Measurements from ENCODE around the gene C1orf21. TPM values are rescaled to one million over a fixed set of nuclear protein-coding genes. Genes with fewer than 3 reads are reported as not detected.

The C1orf21 gene
- total and polyA plus RNA-seq, 2 donors (not counting 3 experiments of a cell fraction or from before 2014, with no cell fraction given) = 0.79 to 8.5 TPM

- BruUV-seq (replicated peaks) = no TSS peak
- ChIA-PET POLR2A (no interaction called here), CTCF (interaction anchor here (1.0 to 1.7 kb wide), 4 partner anchors 8 to 419 kb away, joined by 3 to 7 read pairs (median 4); no protein-coding TSS in a partner anchor)
These were observed 275.0 kb downstream of the C1orf21 start for GRCh38 chr1:184661801-184662200.

More at GRCh38 chr1:184661801-184662200, 275.0 kb downstream of the C1orf21 start:
- intact Hi-C loops (cut with micrococcal nuclease) (loop anchor here (5.0 to 10.0 kb wide), 4 partner anchors 100 to 1027 kb away; partner anchors contain the start of genes ARPC5 and C1orf21), dilution Hi-C loops (cut with MboI; ENCODE audit: extremely low pct_ligation_motif_present, low sequenced_read_pairs) (no loop called here)
- no peak overlapping the region for H2AFZ ChIP-seq (ENCODE audit: low read depth, low read length)
- H3K4me3 ChIP-seq (replicated peaks in 1 of 3; ENCODE audit: insufficient read depth in 1 of 3, low read depth in 1 of 3, low read length in 3 of 3) = no peak overlapping the region
- H3K4me1 ChIP-seq (ENCODE audit: control insufficient read depth, extremely low read depth, insufficient read depth, low read length) = no peaks in the 10 kb centered on the region
- no peaks in the 10 kb centered on the region for H3K36me3 ChIP-seq (ENCODE audit: control insufficient read depth in 2 of 2, extremely low read depth in 1 of 2, insufficient read depth in 2 of 2, low read length in 2 of 2)
- no peak for FAIRE-seq
- H3K79me2 ChIP-seq (ENCODE audit: control insufficient read depth, insufficient read depth, low read length) = no peaks in the 10 kb centered on the region
- no peak overlapping the region for H3K9ac ChIP-seq (replicated peaks; ENCODE audit: extremely low read depth, insufficient read depth, low read length)
- H3K27me3 ChIP-seq (ENCODE audit: control insufficient read depth in 2 of 2, insufficient read depth in 2 of 2, low read length in 2 of 2) = peaks cover 0 to 7% of the 10 kb centered on the region in 2 experiments
- TF ChIP-seq POLR2AphosphoS5 (IDR thresholded peaks at IDR 0.05; ENCODE audit: insufficient read depth, low read depth, low read length) (no peak), MAX (IDR thresholded peaks at IDR 0.05; ENCODE audit: insufficient read depth, insufficient read length) (no peak), GATA2 (IDR thresholded peaks at IDR 0.05; ENCODE audit: insufficient read depth, insufficient read length, low read depth, low read length) (no peak), MYC (IDR thresholded peaks at IDR 0.05; ENCODE audit: low read depth, low read length) (no peak), JUN (IDR thresholded peaks at IDR 0.05; ENCODE audit: borderline replicate concordance, insufficient read depth, insufficient read length, low read depth) (no peak), FOS (IDR thresholded peaks at IDR 0.05; ENCODE audit: borderline replicate concordance, insufficient read depth, low read length) (no peak), POLR2A (IDR thresholded peaks at IDR 0.05; ENCODE audit: low read depth, low read length) (no peak), EZH2 (IDR thresholded peaks at IDR 0.05; ENCODE audit: borderline replicate concordance, low read depth, low read length, severe bottlenecking) (no peak)
- TF ChIP-seq, protein P1, sequence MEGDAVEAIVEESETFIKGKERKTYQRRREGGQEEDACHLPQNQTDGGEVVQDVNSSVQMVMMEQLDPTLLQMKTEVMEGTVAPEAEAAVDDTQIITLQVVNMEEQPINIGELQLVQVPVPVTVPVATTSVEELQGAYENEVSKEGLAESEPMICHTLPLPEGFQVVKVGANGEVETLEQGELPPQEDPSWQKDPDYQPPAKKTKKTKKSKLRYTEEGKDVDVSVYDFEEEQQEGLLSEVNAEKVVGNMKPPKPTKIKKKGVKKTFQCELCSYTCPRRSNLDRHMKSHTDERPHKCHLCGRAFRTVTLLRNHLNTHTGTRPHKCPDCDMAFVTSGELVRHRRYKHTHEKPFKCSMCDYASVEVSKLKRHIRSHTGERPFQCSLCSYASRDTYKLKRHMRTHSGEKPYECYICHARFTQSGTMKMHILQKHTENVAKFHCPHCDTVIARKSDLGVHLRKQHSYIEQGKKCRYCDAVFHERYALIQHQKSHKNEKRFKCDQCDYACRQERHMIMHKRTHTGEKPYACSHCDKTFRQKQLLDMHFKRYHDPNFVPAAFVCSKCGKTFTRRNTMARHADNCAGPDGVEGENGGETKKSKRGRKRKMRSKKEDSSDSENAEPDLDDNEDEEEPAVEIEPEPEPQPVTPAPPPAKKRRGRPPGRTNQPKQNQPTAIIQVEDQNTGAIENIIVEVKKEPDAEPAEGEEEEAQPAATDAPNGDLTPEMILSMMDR (IDR thresholded peaks at IDR 0.05; ENCODE audit: extremely low read depth in 1 of 2, insufficient read depth in 1 of 2, low read depth in 1 of 2, low read length in 2 of 2) = no peak
- DNase-seq (ENCODE audit: low read depth, low spot score) = no peak
- H3K9me3 ChIP-seq (replicated peaks; ENCODE audit: control insufficient read depth, insufficient read depth, low read length) = no peaks in the 10 kb centered on the region
- no peaks in the 10 kb centered on the region for H3K9me1 ChIP-seq (replicated peaks; ENCODE audit: control insufficient read depth, extremely low read depth, insufficient read depth, low read length)
- H4K20me1 ChIP-seq (replicated peaks; ENCODE audit: control insufficient read depth, extremely low read depth, insufficient read depth, low read length) = no peaks in the 10 kb centered on the region
- H3K4me2 ChIP-seq (ENCODE audit: insufficient read depth, low read length) = no peak overlapping the region
- no peak overlapping the region for H3K27ac ChIP-seq (ENCODE audit: insufficient read depth, low read depth, low read length)
